HepG2 (cell line): Measurements from ENCODE around the gene MSX2. TPM values are rescaled to one million over a fixed set of nuclear protein-coding genes. Genes with fewer than 3 reads are reported as not detected.

Experiments used
- ATAC-seq: fragments of 200-7000 bp; cut with Tn5 transposase; 3 replicates; pipeline ENCODE4 v1.9.1; 2020; ENCODE audit warnings: mild to moderate bottlenecking, moderate library complexity
- BruUV-seq: library from RNA; stranded (reverse); fragments of 400-500 nt; replicated peaks from 2 replicates; lab custom pipeline; 2021; lab: Mats Ljungman, UMichigan
- CTCF ChIA-PET: fragments of 300-600 bp; formaldehyde crosslinking; extraction: SDS; loops from one replicate; lab custom pipeline; 2021; ENCODE audit warnings: low total read pairs, inconsistent platforms, low intra/inter-chr PET ratio; lab: Yijun Ruan, JAX
- POLR2A ChIA-PET: fragments of 350-600 bp; sonication (Branson Sonifier 250); formaldehyde crosslinking; loops from one replicate; lab custom pipeline; 2020; ENCODE audit warnings: antibody characterized with exemption, inconsistent platforms; lab: Yijun Ruan, JAX
- DNase-seq: peaks from one replicate; pipeline ENCODE4 v3.0.0-alpha.2; 2015; ENCODE audit warnings: low spot score
- FAIRE-seq: peaks from 3 replicates; lab custom pipeline; 2011; peaks lifted over from hg19 to GRCh38; lab: Jason Lieb, UNC
- H2AFZ ChIP-seq: one replicate; pipeline ENCODE4 v1.6.1; 2011; ENCODE audit warnings: low read length, inconsistent platforms
- H3K27ac ChIP-seq: fragments of 300-600 bp; 3 replicates; pipeline ENCODE4 v1.8.0; 2011; ENCODE audit warnings: mixed run types, mild to moderate bottlenecking, mixed read lengths, low read length, inconsistent platforms; ENCODE audit not compliant: insufficient read depth; ENCODE audit errors: extremely low read length
- H3K27me3 ChIP-seq, 2 experiments: fragments of 200-600 bp in 1 of 2; 2 replicates in 1 of 2; 3 replicates in 1 of 2; pipeline versions ENCODE4 v1.6.0 to v1.8.0; 2011; ENCODE audit warnings: low read length in 2 of 2, mild to moderate bottlenecking in 2 of 2, moderate library complexity in 2 of 2, inconsistent platforms in 1 of 2; ENCODE audit not compliant: insufficient read depth in 2 of 2, control insufficient read depth in 1 of 2
- H3K36me3 ChIP-seq, 2 experiments: fragments of 200-600 bp in 1 of 2; replicated peaks in 1 of 2; 2 replicates in 1 of 2; 3 replicates in 1 of 2; pipeline versions ENCODE4 v1.5.1 to v1.8.0; 2011; ENCODE audit warnings: low read length in 2 of 2, inconsistent platforms in 1 of 2; ENCODE audit not compliant: insufficient read depth in 2 of 2, control insufficient read depth in 1 of 2
- H3K4me1 ChIP-seq: 2 replicates; pipeline ENCODE4 v1.5.1; 2012; ENCODE audit warnings: low read length, inconsistent platforms; ENCODE audit not compliant: insufficient read depth
- H3K4me2 ChIP-seq: 2 replicates; pipeline ENCODE4 v1.6.0; 2011; ENCODE audit warnings: low read depth, low read length, inconsistent platforms
- H3K4me3 ChIP-seq, 3 experiments: fragments of 200-600 bp in 1 of 3; sonication (generic), shearing (Covaris generic) in 1 of 3; replicated peaks in 1 of 3; 2 replicates each; pipeline ENCODE4 v1.5.1; 2011 to 2016; ENCODE audit warnings: low read length in 3 of 3, inconsistent platforms in 2 of 3, low read depth in 2 of 3, mild to moderate bottlenecking in 2 of 3, control low read depth in 1 of 3, mixed read lengths in 1 of 3; ENCODE audit not compliant: insufficient read depth in 1 of 3
- H3K79me2 ChIP-seq: one replicate; pipeline ENCODE4 v1.6.1; 2011; ENCODE audit warnings: low read length, inconsistent platforms; ENCODE audit not compliant: insufficient read depth
- H3K9ac ChIP-seq: 2 replicates; pipeline ENCODE4 v1.6.0; 2011; ENCODE audit warnings: mild to moderate bottlenecking, low read depth, low read length, inconsistent platforms; ENCODE audit not compliant: insufficient read depth
- H3K9me3 ChIP-seq: 2 replicates; pipeline ENCODE4 v1.5.1; 2012; ENCODE audit warnings: mild to moderate bottlenecking, low read length
- H4K20me1 ChIP-seq: 2 replicates; pipeline ENCODE4 v1.6.0; 2011; ENCODE audit warnings: inconsistent platforms, mild to moderate bottlenecking, low read length, moderate library complexity; ENCODE audit not compliant: insufficient read depth
- STAT5B ChIP-seq: sonication (generic); formaldehyde crosslinking; IDR thresholded peaks from 2 replicates; pipeline ENCODE4 v1.4.0; 2020; ENCODE audit warnings: missing genetic modification reagents
- ZMYM2 ChIP-seq: sonication (generic); formaldehyde crosslinking; IDR thresholded peaks from 2 replicates; pipeline ENCODE4 v1.8.0; 2022; ENCODE audit warnings: mild to moderate bottlenecking, missing genetic modification reagents
- ZNF225 ChIP-seq: sonication (generic); formaldehyde crosslinking; IDR thresholded peaks from 2 replicates; pipeline ENCODE4 v1.4.0; 2020; ENCODE audit warnings: mild to moderate bottlenecking, missing genetic modification reagents
- ZNF567 ChIP-seq: sonication (generic); formaldehyde crosslinking; IDR thresholded peaks from 2 replicates; pipeline ENCODE4 v1.8.1; 2023; ENCODE audit warnings: mild to moderate bottlenecking, missing genetic modification reagents, borderline replicate concordance
- ZNF644 ChIP-seq: IDR thresholded peaks from 2 replicates; pipeline ENCODE4 v1.6.1; 2016; ENCODE audit warnings: low read depth
- ZNF761 ChIP-seq: sonication (generic); formaldehyde crosslinking; conservative IDR thresholded peaks from 2 replicates; pipeline ENCODE4 v1.4.0; 2020; ENCODE audit warnings: mild to moderate bottlenecking, missing genetic modification reagents
- WGBS: methylation state at CpG from one replicate; pipeline ENCODE4 v1.1.6; 2017; ENCODE audit warnings: low lambda C conversion rate; 5-methylcytosine and 5-hydroxymethylcytosine counted together
- in situ Hi-C: cut with HindIII; loops from 2 replicates; pipeline ENCODE4 v1.10.0; 2017; ENCODE audit warnings: low pct_unique_long_range_greater_than_20kb; ENCODE audit not compliant: extremely low pct_ligation_motif_present
- intact Hi-C: fragments of 100-400 bp; cut with micrococcal nuclease; formaldehyde crosslinking; loops from one replicate; pipeline ENCODE4 v1.10.0; 2022; ENCODE audit not compliant: unreplicated experiment
- polyA plus RNA-seq, 8 experiments: library from polyadenylated mRNA; depleted of rRNA in 3 of 8; stranded (reverse) in 7 of 8; unstranded in 1 of 8; fragments of >200 nt; fragmentation: Illumina TruSeq in 4 of 8; extraction: Trizol in 4 of 8; gene quantifications; 2 replicates each; pipeline versions ENCODE4 v1.2.1 to v1.2.3, GENCODE V29; 2011 to 2016; ENCODE audit warnings: low read depth in 4 of 8, missing spikeins in 1 of 8, mixed read lengths in 1 of 8; ENCODE audit not compliant: insufficient read depth in 1 of 8
- total RNA-seq, 5 experiments: library from RNA; depleted of rRNA; stranded (reverse); fragments of >200 nt; fragmentation: Illumina TruSeq; extraction: Trizol; gene quantifications; 2 replicates each; pipeline ENCODE4 v1.2.3, GENCODE V29; 2016; ENCODE audit warnings: low read depth in 1 of 5
- TF ChIP-seq, protein P1 (sequence below): sonication (generic); formaldehyde crosslinking; conservative IDR thresholded peaks from 2 replicates; pipeline ENCODE4 v1.8.0; 2022; ENCODE audit warnings: low read depth, missing genetic modification reagents

MSX2 gene
- total and polyA plus RNA-seq, 2 of the 13 experiments (the other 11 are each of a cell fraction or from before 2014, with no cell fraction given) = not detected

DNA sequence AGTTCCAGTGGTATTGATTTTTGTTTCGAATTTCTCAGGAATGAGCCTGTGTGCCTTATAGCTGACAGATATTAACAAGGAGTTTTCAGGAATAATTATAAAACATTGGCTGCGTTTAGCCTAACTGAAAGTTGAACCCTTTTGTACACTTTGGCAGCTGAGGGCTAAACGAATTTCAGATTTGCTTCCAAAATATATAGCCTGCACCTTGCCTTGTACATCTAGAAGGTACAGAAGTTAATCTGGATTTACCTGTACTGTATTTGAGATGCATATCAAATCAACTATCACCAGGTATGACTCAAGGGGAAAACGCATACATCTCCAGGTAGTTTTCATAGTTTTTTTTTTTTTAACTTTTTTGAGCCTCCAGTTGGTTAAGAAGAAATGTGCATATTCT lies 1.9 kb upstream of the MSX2 start:
- Histone ChIP-seq H3K9ac (no peak overlapping the region), H3K4me3 (no peak overlapping the region), H4K20me1 (0 out of 2 replicates have a peak, but pooled peaks cover 5% of the 10 kb centered on the region), H2AFZ (no peak overlapping the region), H3K9me3 (no peaks in the 10 kb centered on the region), H3K4me1 (no peaks in the 10 kb centered on the region; the same call in 1 of the 2 replicates), H3K27ac (no peak overlapping the region), H3K79me2 (no peaks in the 10 kb centered on the region), H3K4me2 (no peak overlapping the region), H3K27me3 (peaks cover 17 to 65% of the 10 kb centered on the region in 2 experiments), H3K36me3 (no peaks in the 10 kb centered on the region)
- ATAC-seq (no peak), FAIRE-seq (no peak), DNase-seq (no peak)
- no peak for TF ChIP-seq STAT5B (CRISPR knock-in tag)
- TF ChIP-seq ZNF225 = no peak
- no peak for TF ChIP-seq ZMYM2 (CRISPR knock-in tag)
- no peak for TF ChIP-seq ZNF761 (CRISPR knock-in tag)
- TF ChIP-seq ZNF567 (CRISPR knock-in tag) = no peak
- TF ChIP-seq, protein P1, sequence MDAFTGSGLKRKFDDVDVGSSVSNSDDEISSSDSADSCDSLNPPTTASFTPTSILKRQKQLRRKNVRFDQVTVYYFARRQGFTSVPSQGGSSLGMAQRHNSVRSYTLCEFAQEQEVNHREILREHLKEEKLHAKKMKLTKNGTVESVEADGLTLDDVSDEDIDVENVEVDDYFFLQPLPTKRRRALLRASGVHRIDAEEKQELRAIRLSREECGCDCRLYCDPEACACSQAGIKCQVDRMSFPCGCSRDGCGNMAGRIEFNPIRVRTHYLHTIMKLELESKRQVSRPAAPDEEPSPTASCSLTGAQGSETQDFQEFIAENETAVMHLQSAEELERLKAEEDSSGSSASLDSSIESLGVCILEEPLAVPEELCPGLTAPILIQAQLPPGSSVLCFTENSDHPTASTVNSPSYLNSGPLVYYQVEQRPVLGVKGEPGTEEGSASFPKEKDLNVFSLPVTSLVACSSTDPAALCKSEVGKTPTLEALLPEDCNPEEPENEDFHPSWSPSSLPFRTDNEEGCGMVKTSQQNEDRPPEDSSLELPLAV (CRISPR knock-in tag) = no peak
- TF ChIP-seq ZNF644 (CRISPR knock-in tag) = no peak
- WGBS = 16% methylated on average over 4 of the region's 4 CpGs
- CTCF ChIA-PET = no interaction called here
- POLR2A ChIA-PET = no interaction called here
- no TSS peak for BruUV-seq
- intact Hi-C loops = no loop called here
- in situ Hi-C loops = no loop called here
